ENCODE data around the gene UBE2E1. TPM values are rescaled to one million over a fixed set of nuclear protein-coding genes. Genes with fewer than 3 reads are reported as not detected.
A peak's percentile ranks its signal among the peaks of the same experiment; 100 is the strongest.
"Not testable (repeated sequence)": the region's sequence is repeated elsewhere in the genome, so short reads cannot be mapped to it uniquely, and the experiment has no call there.

Gene UBE2E1
- total RNA-seq, 1 experiment from 2014 or later: 134 TPM

- no peak for DNase-seq (ENCODE audit: low read depth)
Measured at GRCh38 chr3:23845326-23846216, 39.8 kb downstream of the UBE2E1 start.

GRCh38 chr3:23849462-23849861 lies 43.7 kb downstream of the UBE2E1 start:
- not testable (repeated sequence) for DNase-seq (ENCODE audit: low read depth)

GRCh38 chr3:23856286-23856685 lies 50.5 kb downstream of the UBE2E1 start:
- DNase-seq (ENCODE audit: low read depth): no peak

GRCh38 chr3:23859012-23859743 lies 53.4 kb downstream of the UBE2E1 start:
- DNase-seq (ENCODE audit: low read depth): no peak

GRCh38 chr3:23859839-23860382 lies 54.2 kb downstream of the UBE2E1 start:
- DNase-seq (ENCODE audit: low read depth): no peak

GRCh38 chr3:23861689-23862088 lies 55.9 kb downstream of the UBE2E1 start:
- no peak for DNase-seq (ENCODE audit: low read depth)

- no peak for DNase-seq (ENCODE audit: low read depth)
Measured at GRCh38 chr3:23863060-23863459, 57.3 kb downstream of the UBE2E1 start.

GRCh38 chr3:23864931-23865330 lies 59.2 kb downstream of the UBE2E1 start:
- no peak for DNase-seq (ENCODE audit: low read depth)

GRCh38 chr3:23865595-23866396 lies 60.0 kb downstream of the UBE2E1 start:
- DNase-seq (ENCODE audit: low read depth): peak; percentile 41

- no peak for DNase-seq (ENCODE audit: low read depth)
Measured at GRCh38 chr3:23867400-23867799, 61.6 kb downstream of the UBE2E1 start.

- DNase-seq (ENCODE audit: low read depth): no peak
Measured at GRCh38 chr3:23867838-23868237, 62.1 kb downstream of the UBE2E1 start.

GRCh38 chr3:23869977-23870662 lies 64.4 kb downstream of the UBE2E1 start:
- DNase-seq (ENCODE audit: low read depth): no peak

- not testable (repeated sequence) for DNase-seq (ENCODE audit: low read depth)
Measured at GRCh38 chr3:23870663-23871043, 64.9 kb downstream of the UBE2E1 start.

- DNase-seq (ENCODE audit: low read depth): not testable (repeated sequence)
Measured at GRCh38 chr3:23871361-23871760, 65.6 kb downstream of the UBE2E1 start.

- DNase-seq (ENCODE audit: low read depth): no peak
Measured at GRCh38 chr3:23872330-23872729, 66.6 kb downstream of the UBE2E1 start.

GRCh38 chr3:23873941-23874340 lies 68.2 kb downstream of the UBE2E1 start:
- DNase-seq (ENCODE audit: low read depth): no peak

- DNase-seq (ENCODE audit: low read depth): no peak
Measured at GRCh38 chr3:23874359-23875112, 68.8 kb downstream of the UBE2E1 start.

- DNase-seq (ENCODE audit: low read depth): no peak
Measured at GRCh38 chr3:23875113-23875725, 69.5 kb downstream of the UBE2E1 start.

- no peak for DNase-seq (ENCODE audit: low read depth)
Measured at GRCh38 chr3:23876923-23877322, 71.2 kb downstream of the UBE2E1 start.

Data from HT1080 (cell line).